Esophagus squamous epithelium (tissue), 5 donors: ENCODE measurements around the gene RBM19. TPM values are rescaled to one million over a fixed set of nuclear protein-coding genes. Genes with fewer than 3 reads are reported as not detected.

Experiments used
- DNase-seq: peaks from one replicate; lab custom pipeline; 2025; lab: John Stamatoyannopoulos, UW
- H3K27ac ChIP-seq, 4 donors: fragments of 200-600 bp; sonication (generic); one replicate each; pipeline ENCODE4 v1.5.1; 2016 to 2019; ENCODE audit warnings: mild to moderate bottlenecking in 1 of 4
- H3K27me3 ChIP-seq, 4 donors: fragments of 200-600 bp; sonication (generic); 1 replicate in 3 of 4; 2 replicates in 1 of 4; pipeline versions ENCODE4 v1.5.1 to v1.6.0; 2017 to 2021; ENCODE audit warnings: antibody characterized with exemption in 1 of 4
- H3K36me3 ChIP-seq, 3 donors: fragments of 200-600 bp; sonication (generic); one replicate each; pipeline ENCODE4 v1.5.1; 2016 to 2019
- H3K4me1 ChIP-seq, 3 donors: fragments of 200-600 bp; sonication (generic); one replicate each; pipeline ENCODE4 v1.5.1; 2017 to 2019
- H3K4me3 ChIP-seq, 4 donors: fragments of 200-600 bp; sonication (generic); 1 replicate in 3 of 4; 2 replicates in 1 of 4; pipeline ENCODE4 v1.5.1; 2016 to 2019; ENCODE audit warnings: mild to moderate bottlenecking in 2 of 4, moderate library complexity in 1 of 4
- H3K9me3 ChIP-seq, 3 donors: fragments of 200-600 bp; sonication (generic); one replicate each; pipeline ENCODE4 v1.5.1; 2016 to 2019
- CTCF ChIP-seq, 6 experiments: fragments of 450-650 bp in 4 of 6; fragments of 200-600 bp in 2 of 6; sonication (generic) in 2 of 6; IDR thresholded peaks; one replicate each; pipeline ENCODE4 v1.5.1; 2016 to 2019; ENCODE audit warnings: antibody characterized with exemption in 6 of 6, mild to moderate bottlenecking in 4 of 6, moderate library complexity in 4 of 6
- POLR2A ChIP-seq, 4 donors: fragments of 450-650 bp; IDR thresholded peaks; one replicate each; pipeline ENCODE4 v1.6.1; 2017; ENCODE audit warnings: antibody characterized with exemption in 4 of 4, mild to moderate bottlenecking in 4 of 4, moderate library complexity in 3 of 4
- WGBS, 2 donors: methylation state at CpG; one replicate each; pipeline ENCODE4 v1.1.5; 2018; 5-methylcytosine and 5-hydroxymethylcytosine counted together
- intact Hi-C: fragments of 100-400 bp; cut with DNase I; formaldehyde crosslinking; loops from one replicate; pipeline ENCODE4 v1.15.0; 2022
- small RNA-seq, 4 donors: library from RNA; depleted of rRNA; stranded (forward); fragments of <200 nt; gene quantifications; one replicate each; pipeline ENCODE3, GENCODE V24; 2016
- total RNA-seq, 4 donors: library from RNA; depleted of rRNA; stranded (reverse); fragments of >200 nt; gene quantifications; one replicate each; pipeline ENCODE4 v1.1.0, GENCODE V29; 2016
- donor health status: DM: yes; HTN: yes; CAD: no.

RBM19 gene
- total RNA-seq, 4 donors from 2014 or later: 13.1 to 32.8 (median 27.4) TPM

DNA sequence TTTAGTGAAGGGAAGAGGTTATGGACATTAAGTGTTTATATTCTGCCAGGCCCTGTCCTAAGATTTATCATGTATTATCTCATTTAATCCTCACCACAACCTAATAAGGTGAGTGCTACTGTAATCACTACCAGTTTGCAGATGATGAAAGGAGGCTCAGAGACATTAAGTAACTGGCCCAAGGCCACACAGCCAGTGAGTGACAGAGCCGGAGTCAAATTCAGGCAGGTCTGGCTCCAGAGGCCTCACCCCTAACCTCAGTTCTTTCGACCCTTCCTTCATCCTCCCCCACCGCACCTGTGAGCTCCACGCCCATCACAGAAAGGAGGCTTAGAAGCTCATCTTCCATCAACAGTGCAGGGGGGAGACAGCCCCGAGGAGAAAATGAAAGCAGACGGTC lies 197.3 kb downstream of the RBM19 start:
- WGBS, 2 donors: 28 to 58% methylated on average over 3 to 6 of the region's 6 CpGs
- no peak for TF ChIP-seq POLR2A (IDR thresholded peaks at IDR 0.05)
- no peak for TF ChIP-seq CTCF (IDR thresholded peaks at IDR 0.05)
- peaks cover 0 to 66% (median 2%) of the 10 kb centered on the region in 4 donors for H3K27me3 ChIP-seq

GRCh38 chr12:113766879-113767878 lies 198.9 kb downstream of the RBM19 start:
- intact Hi-C loops: no loop called here
- Histone ChIP-seq H3K9me3 (no peaks in the 10 kb centered on the region), H3K27me3 (peaks cover 0 to 79% (median 2%) of the 10 kb centered on the region in 4 donors), H3K4me1 (no peaks in the 10 kb centered on the region), H3K36me3 (no peaks in the 10 kb centered on the region), H3K27ac (no peak overlapping the region), H3K4me3 (no peak overlapping the region)
- 24 to 29% methylated on average over 9 to 10 of the region's 10 CpGs for WGBS, 2 donors
- no peak for TF ChIP-seq CTCF (IDR thresholded peaks at IDR 0.05)
- no peak for TF ChIP-seq POLR2A (IDR thresholded peaks at IDR 0.05)
- DNase-seq: no peak

More for the DNA sequence above, 197.3 kb downstream of the RBM19 start:
- Histone ChIP-seq H3K36me3 (no peaks in the 10 kb centered on the region), H3K4me1 (no peaks in the 10 kb centered on the region), H3K4me3 (no peak overlapping the region), H3K27ac (no peak overlapping the region), H3K9me3 (no peaks in the 10 kb centered on the region)
- intact Hi-C loops: no loop called here
- no peak for DNase-seq

Small RNAs within 50 kb of the gene (small RNA-seq; reads per million reads assigned to genes)
- gene DYNLL1P4: 0 reads per million in 4 donors
